ENCODE data around the gene ZSWIM8.
"Not testable (repeated sequence)": the region's sequence is repeated elsewhere in the genome, so short reads cannot be mapped to it uniquely, and the experiment has no call there.

Gene ZSWIM8

GRCh38 chr10:73785211-73785720, at the start of gene ZSWIM8:
Gene ZSWIM8 (plus strand): TSS chr10:73785606. CDS start chr10:73785879, 273 bp downstream.
- H3K27ac ChIP-seq (ENCODE audit: low read depth, low read length) = peak within 1 kb of the TSS; percentile 93
- H3K4me1 ChIP-seq (ENCODE audit: insufficient read depth, low read length) = peaks cover 47% of the 10 kb centered on the region
- H3K36me3 ChIP-seq (ENCODE audit: insufficient read depth, low read length) = peaks cover 15% of the 10 kb centered on the region
- peak within 1 kb of the TSS; percentile 84 to 87 for H3K4me3 ChIP-seq (ENCODE audit: low read depth in 1 of 2, low read length in 2 of 2)
- no peaks in the 10 kb centered on the region for H3K27me3 ChIP-seq (ENCODE audit: control insufficient read depth in 1 of 2, insufficient read depth in 2 of 2, low read length in 2 of 2)
- H3K9me3 ChIP-seq (ENCODE audit: low read length) = no peaks in the 10 kb centered on the region
- H3K9ac ChIP-seq (ENCODE audit: low read length) = peak within 1 kb of the TSS; percentile 97

- not testable (repeated sequence) for H3K27ac ChIP-seq (ENCODE audit: low read depth, low read length); H3K36me3 ChIP-seq (ENCODE audit: insufficient read depth, low read length); H3K9ac ChIP-seq (ENCODE audit: low read length); H3K27me3 ChIP-seq (ENCODE audit: control insufficient read depth in 1 of 2, insufficient read depth in 2 of 2, low read length in 2 of 2); H3K9me3 ChIP-seq (ENCODE audit: low read length); H3K4me3 ChIP-seq (ENCODE audit: low read depth in 1 of 2, low read length in 2 of 2)
- peaks cover 24% of the 10 kb centered on the region for H3K4me1 ChIP-seq (ENCODE audit: insufficient read depth, low read length)
These were observed 44.7 kb upstream of the ZSWIM8 start for GRCh38 chr10:73740501-73741254.

- Histone ChIP-seq H3K36me3 (ENCODE audit: insufficient read depth, low read length) (peaks cover 7% of the 10 kb centered on the region), H3K4me3 (ENCODE audit: low read depth in 1 of 2, low read length in 2 of 2) (no peak overlapping the region), H3K27me3 (ENCODE audit: control insufficient read depth in 1 of 2, insufficient read depth in 2 of 2, low read length in 2 of 2) (no peaks in the 10 kb centered on the region), H3K9ac (ENCODE audit: low read length) (no peak overlapping the region), H3K27ac (ENCODE audit: low read depth, low read length) (no peak overlapping the region), H3K9me3 (ENCODE audit: low read length) (no peaks in the 10 kb centered on the region), H3K4me1 (ENCODE audit: insufficient read depth, low read length) (peaks cover 33% of the 10 kb centered on the region)
These were observed 43.0 kb upstream of the ZSWIM8 start for GRCh38 chr10:73742454-73742734.

GRCh38 chr10:73743327-73743904, 42.0 kb upstream of the ZSWIM8 start:
- Histone ChIP-seq H3K27me3 (ENCODE audit: control insufficient read depth in 1 of 2, insufficient read depth in 2 of 2, low read length in 2 of 2) (no peaks in the 10 kb centered on the region), H3K4me1 (ENCODE audit: insufficient read depth, low read length) (peaks cover 33% of the 10 kb centered on the region), H3K9me3 (ENCODE audit: low read length) (no peaks in the 10 kb centered on the region), H3K4me3 (ENCODE audit: low read depth in 1 of 2, low read length in 2 of 2) (peak overlapping the region; percentile 88 to 96), H3K36me3 (ENCODE audit: insufficient read depth, low read length) (peaks cover 4% of the 10 kb centered on the region), H3K27ac (ENCODE audit: low read depth, low read length) (peak overlapping the region; percentile 91), H3K9ac (ENCODE audit: low read length) (peak overlapping the region; percentile 91)

- H3K9me3 ChIP-seq (ENCODE audit: low read length) = no peaks in the 10 kb centered on the region
- H3K36me3 ChIP-seq (ENCODE audit: insufficient read depth, low read length) = peaks cover 9% of the 10 kb centered on the region
- H3K4me1 ChIP-seq (ENCODE audit: insufficient read depth, low read length) = peaks cover 37% of the 10 kb centered on the region
These were observed 41.3 kb upstream of the ZSWIM8 start, which contains the start of gene SEC24C for GRCh38 chr10:73743905-73744663. Gene SEC24C (plus strand): TSS chr10:73744372. CDS start chr10:73746833, 2,461 bp downstream.

GRCh38 chr10:73744664-73744975, 40.8 kb upstream of the ZSWIM8 start:
- Histone ChIP-seq H3K27me3 (ENCODE audit: control insufficient read depth in 1 of 2, insufficient read depth in 2 of 2, low read length in 2 of 2) (no peaks in the 10 kb centered on the region), H3K4me3 (ENCODE audit: low read depth in 1 of 2, low read length in 2 of 2) (peak overlapping the region; percentile 88 to 96), H3K9ac (ENCODE audit: low read length) (peak overlapping the region; percentile 91), H3K27ac (ENCODE audit: low read depth, low read length) (peak overlapping the region; percentile 91), H3K9me3 (ENCODE audit: low read length) (no peaks in the 10 kb centered on the region), H3K36me3 (ENCODE audit: insufficient read depth, low read length) (peaks cover 10% of the 10 kb centered on the region), H3K4me1 (ENCODE audit: insufficient read depth, low read length) (peaks cover 38% of the 10 kb centered on the region)

More at GRCh38 chr10:73743905-73744663, 41.3 kb upstream of the ZSWIM8 start, which contains the start of gene SEC24C:
- peak within 1 kb of the TSS; percentile 88 to 96 for H3K4me3 ChIP-seq (ENCODE audit: low read depth in 1 of 2, low read length in 2 of 2)
- H3K9ac ChIP-seq (ENCODE audit: low read length) = peak within 1 kb of the TSS; percentile 91
- no peaks in the 10 kb centered on the region for H3K27me3 ChIP-seq (ENCODE audit: control insufficient read depth in 1 of 2, insufficient read depth in 2 of 2, low read length in 2 of 2)
- peak within 1 kb of the TSS; percentile 91 for H3K27ac ChIP-seq (ENCODE audit: low read depth, low read length)

- no peaks in the 10 kb centered on the region for H3K9me3 ChIP-seq (ENCODE audit: low read length)
- H3K36me3 ChIP-seq (ENCODE audit: insufficient read depth, low read length) = peaks cover 25% of the 10 kb centered on the region
- H3K4me3 ChIP-seq (ENCODE audit: low read depth in 1 of 2, low read length in 2 of 2) = no peak overlapping the region
- peaks cover 41% of the 10 kb centered on the region for H3K4me1 ChIP-seq (ENCODE audit: insufficient read depth, low read length)
- H3K27ac ChIP-seq (ENCODE audit: low read depth, low read length) = no peak overlapping the region
- no peak overlapping the region for H3K9ac ChIP-seq (ENCODE audit: low read length)
- no peaks in the 10 kb centered on the region for H3K27me3 ChIP-seq (ENCODE audit: control insufficient read depth in 1 of 2, insufficient read depth in 2 of 2, low read length in 2 of 2)
These were observed 38.7 kb upstream of the ZSWIM8 start for GRCh38 chr10:73746721-73747120.

- Histone ChIP-seq H3K4me1 (ENCODE audit: insufficient read depth, low read length) (peaks cover 17% of the 10 kb centered on the region), H3K9ac (ENCODE audit: low read length) (no peak overlapping the region), H3K9me3 (ENCODE audit: low read length) (no peaks in the 10 kb centered on the region), H3K27ac (ENCODE audit: low read depth, low read length) (no peak overlapping the region), H3K36me3 (ENCODE audit: insufficient read depth, low read length) (peaks cover 55% of the 10 kb centered on the region), H3K4me3 (ENCODE audit: low read depth in 1 of 2, low read length in 2 of 2) (no peak overlapping the region), H3K27me3 (ENCODE audit: control insufficient read depth in 1 of 2, insufficient read depth in 2 of 2, low read length in 2 of 2) (no peaks in the 10 kb centered on the region)
These were observed 34.6 kb upstream of the ZSWIM8 start for GRCh38 chr10:73750819-73751218.

- H3K4me3 ChIP-seq (ENCODE audit: low read depth in 1 of 2, low read length in 2 of 2) = no peak overlapping the region
- H3K27me3 ChIP-seq (ENCODE audit: control insufficient read depth in 1 of 2, insufficient read depth in 2 of 2, low read length in 2 of 2) = no peaks in the 10 kb centered on the region
- no peaks in the 10 kb centered on the region for H3K9me3 ChIP-seq (ENCODE audit: low read length)
- H3K36me3 ChIP-seq (ENCODE audit: insufficient read depth, low read length) = peaks cover 66% of the 10 kb centered on the region
- no peak overlapping the region for H3K27ac ChIP-seq (ENCODE audit: low read depth, low read length)
- H3K4me1 ChIP-seq (ENCODE audit: insufficient read depth, low read length) = no peaks in the 10 kb centered on the region
- no peak overlapping the region for H3K9ac ChIP-seq (ENCODE audit: low read length)
These were observed 29.2 kb upstream of the ZSWIM8 start for GRCh38 chr10:73756183-73756582.

- no peak overlapping the region for H3K9ac ChIP-seq (ENCODE audit: low read length)
- no peak overlapping the region for H3K27ac ChIP-seq (ENCODE audit: low read depth, low read length)
- no peak overlapping the region for H3K4me3 ChIP-seq (ENCODE audit: low read depth in 1 of 2, low read length in 2 of 2)
- H3K9me3 ChIP-seq (ENCODE audit: low read length) = no peaks in the 10 kb centered on the region
- no peaks in the 10 kb centered on the region for H3K27me3 ChIP-seq (ENCODE audit: control insufficient read depth in 1 of 2, insufficient read depth in 2 of 2, low read length in 2 of 2)
- H3K4me1 ChIP-seq (ENCODE audit: insufficient read depth, low read length) = no peaks in the 10 kb centered on the region
- peaks cover 68% of the 10 kb centered on the region for H3K36me3 ChIP-seq (ENCODE audit: insufficient read depth, low read length)
These were observed 26.5 kb upstream of the ZSWIM8 start for GRCh38 chr10:73758704-73759511.
